Stimulated activated naive CD8-positive, alpha-beta T cell treated with anti-CD3 and anti-CD28 coated beads, Interleukin-15, amount 100 ng/mL, for 72 hours (primary cell): Measurements from ENCODE around the gene PCNX1.
A peak's percentile ranks its signal among the peaks of the same experiment; 100 is the strongest.

Source experiments
- ATAC-seq: fragments of 150-1000 bp; cut with Tn5 transposase; 2 replicates; pipeline ENCODE4 v1.10.0; 2021; ENCODE audit warnings: mild to moderate bottlenecking, moderate library complexity
- DNase-seq, 2 donors: peaks; one replicate each; pipeline ENCODE4 v3.0.0; 2021 to 2022
- H3K27ac Mint-ChIP-seq, 2 donors: one replicate each; pipeline ENCODE4 v1.8.0; 2022; ENCODE audit warnings: mild to moderate bottlenecking in 2 of 2, mixed read lengths in 2 of 2, moderate library complexity in 2 of 2
- H3K27me3 Mint-ChIP-seq: one replicate; pipeline ENCODE4 v1.8.0; 2022; ENCODE audit warnings: mixed read lengths
- H3K4me1 Mint-ChIP-seq: one replicate; pipeline ENCODE4 v1.8.0; 2022; ENCODE audit warnings: mild to moderate bottlenecking, mixed read lengths
- H3K4me3 Mint-ChIP-seq, 2 donors: one replicate each; pipeline ENCODE4 v1.8.0; 2022; ENCODE audit warnings: mild to moderate bottlenecking in 2 of 2, mixed read lengths in 2 of 2, moderate library complexity in 1 of 2
- H3K9me3 Mint-ChIP-seq, 2 donors: one replicate each; pipeline ENCODE4 v1.8.0; 2022; ENCODE audit warnings: mixed read lengths in 2 of 2

The PCNX1 gene

DNA sequence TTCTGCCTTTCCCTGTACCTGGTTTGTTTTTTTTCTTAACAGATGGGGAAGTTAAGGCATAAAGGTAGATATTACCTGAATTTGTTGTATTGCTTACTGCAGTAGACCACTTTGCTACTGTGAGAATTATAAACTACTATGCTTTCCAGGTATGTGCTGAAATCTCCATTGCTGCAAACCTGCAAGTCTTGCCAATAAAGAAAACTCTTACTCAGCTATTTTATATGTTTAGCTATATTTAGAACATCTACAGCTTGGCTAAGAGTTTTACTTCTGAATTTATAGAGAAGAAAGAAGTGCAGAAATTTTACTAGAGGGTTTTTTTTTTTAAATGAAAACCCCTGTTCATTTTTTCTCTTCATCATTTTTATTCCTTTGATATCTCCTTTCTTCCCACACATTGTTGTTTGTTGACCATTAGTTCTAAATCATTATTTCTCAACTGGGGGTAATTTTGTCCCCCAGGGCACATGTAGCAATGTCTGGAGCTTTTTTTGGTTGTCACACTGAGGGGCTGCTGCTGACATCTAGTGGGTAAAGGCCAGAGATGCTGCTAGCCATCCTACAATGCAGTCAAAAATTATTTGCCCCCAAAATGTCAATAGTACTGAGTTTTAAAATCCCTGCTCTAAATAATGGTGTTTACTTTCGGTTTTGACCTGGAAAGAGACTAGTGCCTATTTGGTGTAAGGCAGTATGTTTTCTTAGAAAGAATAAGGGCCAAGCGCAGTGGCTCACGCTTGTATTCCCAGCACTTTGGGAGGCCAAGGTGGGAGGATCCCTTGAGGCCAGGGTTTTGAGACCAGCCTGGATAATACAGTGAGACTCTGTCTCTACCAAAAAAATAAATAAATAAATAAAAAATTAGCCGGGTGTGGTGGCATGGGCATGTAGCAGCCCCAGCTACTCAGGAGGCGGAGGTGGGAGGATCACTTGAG, 48.6 kb downstream of the PCNX1 start:
- Mint-ChIP-seq H3K27me3 (no peaks in the 10 kb centered on the region), H3K4me1 (peaks cover 37% of the 10 kb centered on the region), H3K27ac (no peak overlapping the region), H3K4me3 (no peak overlapping the region), H3K9me3 (no peaks in the 10 kb centered on the region)
- ATAC-seq (peak; percentile 73), DNase-seq (peak; percentile 16 to 37)

DNA sequence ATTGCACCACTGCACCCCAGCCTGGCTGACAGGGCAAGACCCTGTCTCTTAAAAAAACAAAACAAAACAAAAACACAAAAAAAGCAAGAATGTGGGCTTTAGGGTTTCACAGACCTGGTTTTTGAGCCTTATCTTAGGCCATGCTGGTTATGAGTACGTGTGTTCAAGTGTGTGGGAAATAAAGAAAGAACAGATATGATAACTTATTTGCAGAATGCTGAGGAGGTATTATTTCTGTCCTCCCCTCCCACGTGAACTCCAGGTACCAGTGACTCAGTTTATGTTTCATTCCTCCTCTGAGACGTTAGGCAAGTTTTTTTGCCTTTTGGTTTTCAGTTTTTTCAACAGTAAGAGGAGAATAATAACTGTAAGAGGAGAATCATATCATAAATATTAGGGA, 49.3 kb downstream of the PCNX1 start:
- H3K27ac Mint-ChIP-seq, result no peak overlapping the region
- H3K9me3 Mint-ChIP-seq, result no peaks in the 10 kb centered on the region
- DNase-seq (no peak), ATAC-seq (no peak)
- H3K4me1 Mint-ChIP-seq, result peaks cover 37% of the 10 kb centered on the region
- no peaks in the 10 kb centered on the region for H3K27me3 Mint-ChIP-seq
- H3K4me3 Mint-ChIP-seq, result no peak overlapping the region

DNA sequence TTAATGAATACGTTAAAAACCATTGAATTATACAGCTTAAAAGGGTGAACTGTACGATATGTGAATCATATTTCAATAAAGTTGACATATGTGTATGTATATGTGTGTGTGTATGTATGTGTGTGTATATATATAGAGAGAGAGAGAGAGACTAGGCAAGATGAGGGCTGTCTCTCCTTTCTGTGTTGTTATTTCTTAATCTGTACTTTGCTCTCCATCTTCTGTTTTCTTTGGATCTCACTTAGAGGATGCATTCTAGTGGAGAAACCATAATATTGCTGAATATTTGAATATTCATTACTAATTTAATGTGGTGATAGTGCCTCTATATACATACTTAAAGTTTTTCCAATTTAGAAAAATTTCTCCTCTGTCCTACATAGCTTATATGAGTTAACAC, 50.5 kb downstream of the PCNX1 start:
- H3K9me3 Mint-ChIP-seq, result no peaks in the 10 kb centered on the region
- ATAC-seq (no peak), DNase-seq (no peak)
- peaks cover 33% of the 10 kb centered on the region for H3K4me1 Mint-ChIP-seq
- H3K27ac Mint-ChIP-seq, result no peak overlapping the region
- no peaks in the 10 kb centered on the region for H3K27me3 Mint-ChIP-seq
- H3K4me3 Mint-ChIP-seq, result no peak overlapping the region

DNA sequence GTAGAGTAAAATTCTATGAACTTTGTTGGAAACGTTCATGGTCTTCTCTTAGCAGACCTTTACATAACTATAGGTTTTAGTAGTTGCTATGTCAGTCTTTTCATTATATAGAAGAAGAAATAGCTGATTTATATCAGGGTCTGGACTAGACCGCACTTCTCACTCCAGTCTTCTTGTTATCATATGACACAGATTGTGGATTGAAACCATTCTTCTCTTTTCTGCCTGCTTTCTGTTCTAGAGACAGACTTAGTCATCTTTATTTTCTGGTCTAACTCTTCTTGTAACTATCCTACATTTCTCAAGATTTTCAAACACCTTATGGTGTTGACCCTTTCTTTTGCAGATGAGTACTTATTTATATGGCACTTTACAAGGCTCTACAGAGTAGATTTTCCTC, 55.7 kb downstream of the PCNX1 start:
- Mint-ChIP-seq H3K27me3 (no peaks in the 10 kb centered on the region), H3K4me1 (peaks cover 24% of the 10 kb centered on the region), H3K9me3 (no peaks in the 10 kb centered on the region), H3K27ac (no peak overlapping the region), H3K4me3 (no peak overlapping the region)
- ATAC-seq, result no peak
- DNase-seq, result no peak

DNA sequence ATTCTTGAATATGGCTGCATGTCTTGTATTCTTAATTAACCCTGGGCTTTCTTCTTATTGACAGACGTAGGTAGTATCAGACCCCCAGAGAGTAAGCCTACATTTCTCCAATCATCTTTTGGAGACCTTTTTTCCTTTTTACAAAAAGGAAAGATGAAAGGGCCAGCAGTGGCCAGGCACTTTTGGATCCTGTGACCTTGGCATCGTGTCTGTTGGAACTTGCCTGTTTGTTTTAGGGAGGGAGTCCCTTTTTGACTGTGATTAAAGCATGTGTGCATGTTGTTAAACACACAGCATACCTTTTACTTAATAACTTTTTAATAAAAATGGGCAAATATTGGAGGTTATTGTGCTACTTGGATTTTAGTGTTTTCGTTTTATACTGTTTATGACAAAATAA, 57.2 kb downstream of the PCNX1 start:
- Mint-ChIP-seq H3K27ac (no peak overlapping the region), H3K9me3 (no peaks in the 10 kb centered on the region), H3K4me1 (peaks cover 33% of the 10 kb centered on the region), H3K27me3 (no peaks in the 10 kb centered on the region), H3K4me3 (no peak overlapping the region)
- no peak for DNase-seq
- no peak for ATAC-seq

DNA sequence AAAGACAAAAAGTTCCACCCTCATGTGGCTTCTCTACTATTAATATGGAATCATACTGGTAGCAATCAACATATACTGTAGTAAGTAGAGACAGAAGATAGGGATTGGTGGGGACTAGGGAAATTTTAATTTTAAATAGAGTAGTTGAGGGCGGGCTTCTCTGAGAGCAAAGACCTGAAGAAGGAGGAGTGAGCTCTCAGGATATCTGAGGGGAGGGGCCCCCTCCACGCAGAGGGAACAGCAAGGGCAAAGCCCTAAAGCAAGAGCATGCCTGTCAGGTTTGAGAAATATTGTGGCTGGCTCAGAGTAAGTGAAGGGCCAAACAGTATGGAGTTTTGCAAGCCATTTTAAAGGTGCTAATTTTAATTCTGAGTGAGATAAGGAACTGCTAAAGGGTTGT, 64.3 kb downstream of the PCNX1 start:
- Mint-ChIP-seq H3K4me3 (no peak overlapping the region), H3K27me3 (no peaks in the 10 kb centered on the region), H3K4me1 (peaks cover 30% of the 10 kb centered on the region), H3K27ac (no peak overlapping the region), H3K9me3 (no peaks in the 10 kb centered on the region)
- DNase-seq, result no peak
- no peak for ATAC-seq

DNA sequence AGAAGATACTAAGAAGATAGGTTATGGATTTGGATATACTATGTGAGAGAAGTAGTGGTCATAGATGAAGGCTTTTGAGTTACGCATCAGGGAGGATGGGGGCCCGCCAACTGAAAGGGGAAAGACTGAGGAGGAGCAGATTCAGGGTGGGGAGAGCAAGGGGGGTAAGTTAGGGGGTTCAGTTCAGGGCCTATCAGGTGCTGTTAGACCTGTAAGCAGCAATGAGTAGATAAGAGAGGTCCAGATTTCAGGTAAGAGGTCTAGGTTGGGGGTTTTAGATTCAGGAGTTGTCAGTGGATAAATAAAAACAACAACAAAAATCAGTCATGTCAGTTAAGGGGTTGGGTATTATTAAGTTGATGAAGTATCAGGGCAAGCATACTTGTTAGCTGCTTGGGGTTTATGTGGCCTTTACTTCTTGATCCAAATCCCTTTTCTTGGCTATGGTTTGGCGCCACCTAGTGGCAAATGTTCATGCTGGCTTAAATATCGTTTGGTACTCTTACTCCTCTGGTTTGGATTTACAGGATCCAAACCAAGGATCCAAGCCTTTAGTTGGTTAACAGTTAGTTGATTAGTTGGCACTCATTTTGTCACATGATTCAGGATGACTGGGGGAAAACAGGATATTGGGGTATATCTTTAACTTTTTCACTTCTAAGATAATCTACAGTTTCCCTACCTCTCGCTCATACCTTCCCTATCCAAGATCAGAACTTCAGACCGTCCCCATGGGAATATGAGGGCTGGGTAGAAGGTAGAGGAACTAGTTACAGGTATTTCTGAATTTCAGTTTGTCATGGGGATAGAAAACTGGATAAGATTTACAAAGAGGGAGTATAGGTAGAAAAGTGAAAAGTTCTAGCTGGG, 65.1 kb downstream of the PCNX1 start:
- no peaks in the 10 kb centered on the region for H3K27me3 Mint-ChIP-seq
- H3K9me3 Mint-ChIP-seq, result no peaks in the 10 kb centered on the region
- ATAC-seq (peak; percentile 75), DNase-seq (peak; percentile 69 to 75)
- peaks cover 32% of the 10 kb centered on the region for H3K4me1 Mint-ChIP-seq
- H3K27ac Mint-ChIP-seq, result no peak overlapping the region
- no peak overlapping the region for H3K4me3 Mint-ChIP-seq

DNA sequence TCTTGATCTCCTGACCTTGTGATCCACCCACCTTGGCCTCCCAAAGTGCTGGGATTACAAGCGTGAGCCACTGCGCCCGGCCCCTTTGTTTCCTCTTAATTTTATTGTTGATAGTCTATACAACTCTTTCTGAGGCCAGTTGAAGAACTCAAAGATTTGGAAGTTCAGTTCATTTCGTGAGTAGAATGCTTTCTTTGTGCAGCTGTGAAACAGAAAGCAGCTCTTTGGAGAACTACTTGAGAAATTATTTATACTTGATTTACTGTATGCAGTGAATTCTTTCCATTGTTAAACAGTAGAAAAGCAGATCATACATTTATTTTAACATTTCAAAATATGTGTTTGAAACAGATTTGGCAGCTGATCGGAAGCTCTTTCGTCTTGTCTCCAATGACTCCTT, 69.3 kb downstream of the PCNX1 start:
- Mint-ChIP-seq H3K9me3 (no peaks in the 10 kb centered on the region), H3K27ac (no peak overlapping the region), H3K27me3 (no peaks in the 10 kb centered on the region), H3K4me1 (peaks cover 44% of the 10 kb centered on the region), H3K4me3 (no peak overlapping the region)
- ATAC-seq (no peak), DNase-seq (no peak)

DNA sequence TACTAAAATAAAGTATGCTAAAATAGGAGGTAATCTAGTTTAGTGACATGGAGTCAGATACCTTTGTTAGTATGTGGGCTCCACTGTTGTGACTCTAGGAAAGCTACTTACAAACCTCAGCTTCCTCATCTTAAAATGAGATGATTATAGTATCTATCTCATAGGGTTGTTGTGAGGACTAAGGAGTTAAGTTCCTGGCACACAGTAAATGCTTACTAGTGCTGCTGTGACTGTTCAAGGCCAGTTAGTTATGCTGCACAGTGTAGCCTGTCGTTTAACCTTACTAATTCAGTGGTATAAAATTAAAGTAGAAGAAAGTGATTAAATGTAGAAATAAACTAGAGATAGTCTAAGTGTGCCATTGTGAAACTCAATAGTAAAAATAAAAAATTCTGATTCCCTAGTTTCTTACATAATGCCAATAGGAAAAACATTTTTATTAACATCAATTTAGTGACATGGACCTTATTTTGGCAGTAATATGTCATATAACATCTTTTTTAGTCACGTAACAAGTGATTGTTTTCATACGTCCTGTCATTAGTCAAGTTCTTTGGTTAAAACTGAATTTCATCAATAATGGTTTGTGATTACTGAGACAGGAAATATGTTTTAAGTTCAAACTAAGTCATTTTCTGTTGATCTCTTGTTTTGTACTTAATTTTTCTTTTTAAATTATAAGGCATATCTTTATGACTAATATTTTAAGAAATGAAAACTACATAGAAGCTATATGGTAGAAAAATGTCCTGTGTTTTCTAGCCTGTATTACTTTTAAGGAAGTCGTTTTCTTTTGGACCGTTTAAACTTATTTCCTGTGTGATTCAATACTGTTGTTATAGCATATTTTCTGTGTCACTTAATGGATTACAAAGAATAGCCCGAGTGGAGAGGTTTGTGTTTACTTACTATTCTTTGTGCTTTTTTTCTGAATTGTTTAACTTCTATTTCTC, 74.0 kb downstream of the PCNX1 start:
- no peaks in the 10 kb centered on the region for H3K27me3 Mint-ChIP-seq
- peak overlapping the region; percentile 83 to 94 for H3K27ac Mint-ChIP-seq
- DNase-seq (no peak), ATAC-seq (peak; percentile 73)
- H3K9me3 Mint-ChIP-seq, result no peaks in the 10 kb centered on the region
- peak overlapping the region; percentile 65 to 71 for H3K4me3 Mint-ChIP-seq
- H3K4me1 Mint-ChIP-seq, result peaks cover 44% of the 10 kb centered on the region

DNA sequence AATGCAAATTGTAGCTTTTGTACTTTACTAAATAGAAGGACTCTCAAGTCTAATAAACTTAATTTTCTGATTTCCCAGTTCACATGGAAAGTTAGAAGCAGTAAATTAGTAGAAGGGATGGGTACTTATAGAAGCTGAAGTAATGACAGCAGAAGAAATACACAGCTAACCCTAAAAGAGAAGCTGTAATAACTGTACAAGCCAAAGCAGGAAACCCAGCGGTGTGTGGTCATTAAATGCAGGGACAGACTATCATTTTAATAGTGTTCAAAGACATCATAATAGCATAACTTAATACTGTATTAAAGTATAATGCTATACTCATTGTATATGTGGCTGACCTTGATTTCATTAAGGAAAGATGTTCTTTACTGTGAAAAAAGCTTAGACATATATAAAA, 74.9 kb downstream of the PCNX1 start:
- peaks cover 48% of the 10 kb centered on the region for H3K4me1 Mint-ChIP-seq
- no peak for ATAC-seq
- H3K27ac Mint-ChIP-seq, result peak overlapping the region in 1 of 2 donors; percentile 94
- DNase-seq, result no peak
- H3K27me3 Mint-ChIP-seq, result no peaks in the 10 kb centered on the region
- no peaks in the 10 kb centered on the region for H3K9me3 Mint-ChIP-seq
- H3K4me3 Mint-ChIP-seq, result peak overlapping the region; percentile 18 to 59

DNA sequence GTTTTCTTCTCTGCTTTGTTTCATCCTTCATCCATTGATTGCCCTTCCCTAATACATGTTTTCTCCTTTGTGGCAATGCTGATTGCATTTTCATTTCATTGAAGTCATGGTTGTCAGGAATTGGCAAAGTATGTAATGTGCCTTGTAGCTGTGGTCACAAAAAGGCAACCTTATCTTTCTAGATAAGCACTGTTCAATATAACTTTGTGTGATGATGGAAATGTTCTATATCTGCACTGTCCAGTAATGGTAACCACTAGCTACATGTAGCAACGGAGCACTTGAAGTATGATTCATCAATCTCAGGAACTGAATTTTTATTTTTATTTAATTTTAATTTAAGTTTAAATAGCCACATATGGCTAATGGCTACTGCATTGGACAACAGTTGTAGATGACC, 79.8 kb downstream of the PCNX1 start:
- Mint-ChIP-seq H3K27ac (no peak overlapping the region), H3K4me3 (no peak overlapping the region), H3K9me3 (no peaks in the 10 kb centered on the region), H3K27me3 (no peaks in the 10 kb centered on the region), H3K4me1 (peaks cover 34% of the 10 kb centered on the region)
- DNase-seq (no peak), ATAC-seq (no peak)

DNA sequence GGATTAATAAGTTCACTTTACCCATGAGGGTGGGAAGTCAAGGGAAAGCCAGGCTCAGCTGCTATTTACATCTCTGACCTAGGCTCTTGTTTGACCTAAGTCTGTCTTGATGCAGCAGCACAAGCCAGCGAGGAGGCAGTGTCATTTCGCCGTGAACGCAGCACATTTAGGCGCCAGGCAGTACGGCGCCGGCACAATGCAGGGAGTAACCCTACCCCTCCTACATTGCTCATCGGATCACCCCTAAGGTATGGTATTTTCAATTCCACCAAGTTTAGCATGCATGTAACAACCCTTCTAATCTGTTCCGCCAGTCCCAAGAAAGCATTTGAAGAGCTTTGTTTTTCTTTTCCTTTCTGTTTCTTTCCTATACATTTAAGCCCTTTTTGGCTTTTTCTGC, 81.2 kb downstream of the PCNX1 start:
- DNase-seq (no peak), ATAC-seq (peak; percentile 42)
- peak overlapping the region; percentile 41 to 74 for H3K4me3 Mint-ChIP-seq
- no peaks in the 10 kb centered on the region for H3K9me3 Mint-ChIP-seq
- H3K27me3 Mint-ChIP-seq, result no peaks in the 10 kb centered on the region
- H3K27ac Mint-ChIP-seq, result no peak overlapping the region
- peaks cover 25% of the 10 kb centered on the region for H3K4me1 Mint-ChIP-seq

DNA sequence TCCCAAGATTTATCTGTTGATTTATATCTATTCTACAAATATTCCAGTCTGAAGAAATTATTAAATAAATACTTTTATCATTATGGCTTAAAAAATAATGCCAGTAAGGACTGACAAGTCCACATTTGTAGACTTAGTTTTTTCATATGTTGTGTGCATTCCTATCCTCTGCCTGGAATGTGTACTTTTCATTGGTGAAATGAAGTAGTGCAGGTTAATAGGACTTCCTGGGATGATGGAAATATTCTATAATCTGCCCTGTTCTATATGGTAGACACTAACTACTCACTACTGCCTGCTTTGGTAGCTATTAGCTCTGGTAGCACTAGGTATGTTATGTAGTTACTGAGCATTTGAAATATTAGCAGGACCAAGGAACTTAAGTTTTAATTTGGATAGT, 86.7 kb downstream of the PCNX1 start:
- no peak for ATAC-seq
- no peaks in the 10 kb centered on the region for H3K9me3 Mint-ChIP-seq
- H3K27ac Mint-ChIP-seq, result no peak overlapping the region
- no peak for DNase-seq
- no peak overlapping the region for H3K4me3 Mint-ChIP-seq
- peaks cover 33% of the 10 kb centered on the region for H3K4me1 Mint-ChIP-seq
- no peaks in the 10 kb centered on the region for H3K27me3 Mint-ChIP-seq

DNA sequence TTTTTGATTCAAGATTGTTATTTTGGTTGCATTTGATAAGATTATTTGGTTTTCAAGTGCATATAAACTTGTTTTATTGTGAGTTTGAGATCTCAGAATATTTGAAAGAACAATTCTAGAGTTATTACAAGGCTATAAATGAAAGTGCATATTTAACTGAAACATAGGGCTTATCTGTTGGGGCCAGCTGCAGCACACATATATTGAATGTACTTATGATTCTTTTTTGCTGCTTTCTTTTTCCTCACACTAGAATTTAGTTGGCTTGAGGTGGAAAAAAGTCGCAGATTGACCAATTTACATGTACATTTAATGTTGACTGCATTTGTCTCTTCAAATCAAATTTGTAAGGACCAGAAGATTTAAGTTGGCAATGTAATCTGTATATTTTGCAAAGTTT, 88.0 kb downstream of the PCNX1 start:
- Mint-ChIP-seq H3K4me3 (no peak overlapping the region), H3K27ac (no peak overlapping the region), H3K27me3 (no peaks in the 10 kb centered on the region), H3K4me1 (peaks cover 42% of the 10 kb centered on the region), H3K9me3 (no peaks in the 10 kb centered on the region)
- DNase-seq (no peak), ATAC-seq (no peak)

DNA sequence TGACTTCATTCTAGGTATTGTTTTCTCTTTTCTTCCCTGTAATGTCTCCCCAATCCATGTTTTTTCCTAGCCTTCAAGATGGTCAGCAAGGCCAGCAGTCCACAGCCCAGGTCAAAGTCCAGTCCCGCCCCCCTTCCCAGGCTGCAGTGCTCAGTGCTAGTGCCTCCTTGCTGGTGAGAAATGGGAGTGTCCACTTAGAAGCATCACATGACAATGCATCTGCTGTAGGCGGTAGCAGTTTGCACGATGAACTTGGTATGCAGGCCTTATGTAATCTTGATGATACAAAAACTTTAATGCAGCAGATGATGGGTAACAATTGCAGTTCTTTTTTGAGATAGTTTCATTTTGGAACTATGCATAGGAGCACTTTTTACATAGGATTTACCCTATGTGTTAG, 88.4 kb downstream of the PCNX1 start:
- no peak overlapping the region for H3K27ac Mint-ChIP-seq
- no peaks in the 10 kb centered on the region for H3K27me3 Mint-ChIP-seq
- H3K9me3 Mint-ChIP-seq, result no peaks in the 10 kb centered on the region
- H3K4me3 Mint-ChIP-seq, result no peak overlapping the region
- ATAC-seq (no peak), DNase-seq (no peak)
- H3K4me1 Mint-ChIP-seq, result peaks cover 40% of the 10 kb centered on the region
